K562 (cell line): ENCODE data around the gene MYO1B. TPM values are rescaled to one million over a fixed set of nuclear protein-coding genes. Genes with fewer than 3 reads are reported as not detected.

ENCODE experiments used
- ATAC-seq: fragments of 200-7000 bp; cut with Tn5 transposase; 3 replicates; pipeline ENCODE4 v1.9.1; 2020; ENCODE audit warnings: moderate library complexity
- BruUV-seq: library from RNA; stranded (reverse); fragments of 400-500 nt; replicated peaks from 2 replicates; lab custom pipeline; 2021; lab: Mats Ljungman, UMichigan
- CTCF ChIA-PET: fragments of 300-600 bp; formaldehyde crosslinking; extraction: SDS; loops from one replicate; lab custom pipeline; 2021; ENCODE audit warnings: low intra/inter-chr PET ratio; lab: Yijun Ruan, JAX
- POLR2A ChIA-PET: fragments of 300-600, 350-650 bp; sonication (Branson Sonifier 250); formaldehyde crosslinking; extraction: SDS; loops from one replicate; lab custom pipeline; 2021; ENCODE audit warnings: antibody characterized with exemption, inconsistent platforms; lab: Yijun Ruan, JAX
- DNase-seq, 4 experiments: peaks; one replicate each; pipeline versions ENCODE4 v3.0.0 to v3.0.0-alpha.2; 2011 to 2018; ENCODE audit warnings: low spot score in 3 of 4, mixed read lengths in 3 of 4; ENCODE audit errors: extremely low read depth in 1 of 4
- FAIRE-seq: peaks from 2 replicates; lab custom pipeline; 2011; peaks lifted over from hg19 to GRCh38; lab: Jason Lieb, UNC
- H2AFZ ChIP-seq: 2 replicates; pipeline ENCODE4 v1.6.0; 2011; ENCODE audit warnings: low read depth, low read length, control low read depth, inconsistent platforms
- H3K27ac ChIP-seq: fragments of 200-600 bp; 3 replicates; pipeline ENCODE4 v1.8.0; 2011; ENCODE audit warnings: low read depth, mild to moderate bottlenecking, control low read depth, inconsistent platforms, low read length, moderate library complexity, mixed read lengths; ENCODE audit errors: extremely low read depth
- H3K27me3 ChIP-seq, 2 experiments: fragments of 300-600 bp in 1 of 2; 2 replicates in 1 of 2; 3 replicates in 1 of 2; pipeline versions ENCODE4 v1.6.0 to v1.8.0; 2011; ENCODE audit warnings: inconsistent platforms in 2 of 2, low read length in 2 of 2, mild to moderate bottlenecking in 1 of 2, mixed read lengths in 1 of 2, moderate library complexity in 1 of 2; ENCODE audit not compliant: control insufficient read depth in 2 of 2, insufficient read depth in 2 of 2
- H3K36me3 ChIP-seq: fragments of 300-600 bp; 3 replicates; pipeline ENCODE4 v1.8.0; 2011; ENCODE audit warnings: mild to moderate bottlenecking, low read length, inconsistent platforms; ENCODE audit not compliant: control insufficient read depth, insufficient read depth
- H3K4me1 ChIP-seq, 2 experiments: fragments of 200-600 bp in 1 of 2; replicated peaks in 1 of 2; 2 replicates in 1 of 2; 3 replicates in 1 of 2; pipeline versions ENCODE4 v1.5.1 to v1.8.0; 2011; ENCODE audit warnings: inconsistent platforms in 2 of 2, low read length in 2 of 2, mild to moderate bottlenecking in 1 of 2, mixed read lengths in 1 of 2, moderate library complexity in 1 of 2; ENCODE audit not compliant: control insufficient read depth in 2 of 2, insufficient read depth in 2 of 2
- H3K4me2 ChIP-seq: 2 replicates; pipeline ENCODE4 v1.6.1; 2011; ENCODE audit warnings: low read length, control low read depth, inconsistent platforms, mixed read lengths; ENCODE audit not compliant: insufficient read depth
- H3K4me3 ChIP-seq: fragments of 200-600 bp; sonication (generic), shearing (Covaris generic); 2 replicates; pipeline ENCODE4 v1.5.1; 2016; ENCODE audit warnings: control low read depth, inconsistent platforms
- H3K79me2 ChIP-seq: fragments of 200-600 bp; 3 replicates; pipeline ENCODE4 v1.8.0; 2011; ENCODE audit warnings: low read length, inconsistent platforms; ENCODE audit not compliant: control insufficient read depth, insufficient read depth
- H3K9ac ChIP-seq, 2 experiments: 2 replicates each; pipeline versions ENCODE4 v1.6.0 to v1.6.1; 2011; ENCODE audit warnings: low read depth in 2 of 2, low read length in 2 of 2, control low read depth in 1 of 2, inconsistent platforms in 1 of 2, mild to moderate bottlenecking in 1 of 2, mixed read lengths in 1 of 2; ENCODE audit not compliant: insufficient read depth in 1 of 2
- H3K9me1 ChIP-seq: one replicate; pipeline ENCODE4 v1.6.0; 2011; ENCODE audit warnings: inconsistent platforms, mild to moderate bottlenecking, low read length, moderate library complexity; ENCODE audit not compliant: control insufficient read depth, insufficient read depth
- H3K9me3 ChIP-seq: replicated peaks from 2 replicates; pipeline ENCODE4 v1.5.1; 2011; ENCODE audit warnings: low read depth, low read length, inconsistent platforms; ENCODE audit not compliant: control insufficient read depth, insufficient read depth
- H4K20me1 ChIP-seq: replicated peaks from 2 replicates; pipeline ENCODE4 v1.6.1; 2011; ENCODE audit warnings: low read length, inconsistent platforms, mixed read lengths; ENCODE audit not compliant: control insufficient read depth, insufficient read depth
- FOS ChIP-seq: IDR thresholded peaks from 3 replicates; pipeline ENCODE4 v1.6.1; 2011; ENCODE audit not compliant: insufficient read length; ENCODE audit errors: extremely low read depth
- HIVEP1 ChIP-seq: fragments of 250-450 bp; sonication (Bioruptor Pico); IDR thresholded peaks from 2 replicates; pipeline ENCODE4 v1.4.0; 2020; ENCODE audit warnings: mild to moderate bottlenecking
- NCOA6 ChIP-seq: fragments of 450-650 bp; IDR thresholded peaks from 2 replicates; pipeline ENCODE4 v1.6.1; 2017; ENCODE audit warnings: mild to moderate bottlenecking
- NR4A1 ChIP-seq, 2 experiments: fragments of 250-450 bp in 1 of 2; fragments of 450-650 bp in 1 of 2; sonication (Bioruptor Pico) in 1 of 2; IDR thresholded peaks; 2 replicates each; pipeline versions ENCODE4 v1.4.0 to v1.6.1; 2016 to 2020; ENCODE audit warnings: mild to moderate bottlenecking in 2 of 2, missing compliant biosample characterization in 1 of 2, missing genetic modification characterization in 1 of 2, moderate library complexity in 1 of 2
- SRSF9 ChIP-seq: fragments of 200-400 bp; formaldehyde crosslinking; IDR thresholded peaks from 2 replicates; pipeline ENCODE4 v1.6.1; 2017; ENCODE audit warnings: low read depth, low read length, borderline replicate concordance
- TAF15 ChIP-seq: fragments of 200-400 bp; formaldehyde crosslinking; IDR thresholded peaks from 2 replicates; pipeline ENCODE4 v1.6.1; 2017; ENCODE audit warnings: mild to moderate bottlenecking, low read depth, low read length, moderate library complexity
- TEAD4 ChIP-seq, 2 experiments: sonication (generic) in 1 of 2; formaldehyde crosslinking in 1 of 2; IDR thresholded peaks; 2 replicates each; pipeline versions ENCODE4 v1.6.1 to v1.8.0; 2012 to 2022; ENCODE audit warnings: borderline replicate concordance in 1 of 2, inconsistent platforms in 1 of 2, low read length in 1 of 2, mild to moderate bottlenecking in 1 of 2, missing genetic modification reagents in 1 of 2
- ZNF507 ChIP-seq: conservative IDR thresholded peaks from 2 replicates; pipeline ENCODE4 v1.6.1; 2017; ENCODE audit warnings: missing genetic modification characterization, missing compliant biosample characterization
- WGBS: fragments of 100-300 bp; shearing (Covaris generic); methylation state at CpG from one replicate; pipeline ENCODE4 v1.1.6; 2016; ENCODE audit warnings: low coverage, mixed read lengths; ENCODE audit not compliant: insufficient coverage; ENCODE audit errors: missing lambda C conversion rate; 5-methylcytosine and 5-hydroxymethylcytosine counted together
- in situ Hi-C: fragments of 300-500 bp; cut with MboI; formaldehyde crosslinking; loops from 4 replicates; pipeline ENCODE4 v1.15.0; 2018; ENCODE audit warnings: inconsistent platforms, mixed read lengths
- intact Hi-C: fragments of 100-400 bp; cut with micrococcal nuclease; formaldehyde crosslinking; loops from 2 replicates; pipeline ENCODE4 v1.14.2; 2022
- polyA plus RNA-seq, 8 experiments: library from polyadenylated mRNA; depleted of rRNA in 4 of 8; stranded (reverse) in 5 of 8; unstranded in 3 of 8; fragments of >200 nt; fragmentation: Nextera tagmentation in 2 of 8; fragmentation: Illumina TruSeq in 1 of 8; extraction: Ambion mirVana in 2 of 8; extraction: Trizol in 1 of 8; gene quantifications; 2 replicates each; pipeline versions ENCODE4 v1.2.1 to v1.2.3, GENCODE V29; 2011 to 2014; ENCODE audit warnings: inconsistent platforms in 1 of 8, missing spikeins in 1 of 8
- total RNA-seq, 7 experiments: library from RNA; depleted of rRNA in 6 of 7; stranded (reverse); fragments of >200 nt in 6 of 7; fragmentation: Illumina TruSeq in 2 of 7; extraction: Trizol in 2 of 7; gene quantifications; 2 replicates each; pipeline versions ENCODE4 v1.2.1 to v1.2.3, GENCODE V29; 2011 to 2021; ENCODE audit warnings: low replicate concordance in 1 of 7
- TF ChIP-seq, protein P1 (sequence below): fragments of 250-450 bp; sonication (Bioruptor Pico); IDR thresholded peaks from 2 replicates; pipeline ENCODE4 v1.8.0; 2022; ENCODE audit warnings: moderate library complexity, mild to moderate bottlenecking, inconsistent platforms
- TF ChIP-seq, protein P2 (sequence below), 2 experiments: fragments of 450-650 bp in 1 of 2; sonication (generic) in 1 of 2; formaldehyde crosslinking in 1 of 2; IDR thresholded peaks in 1 of 2; conservative IDR thresholded peaks in 1 of 2; 2 replicates each; pipeline versions ENCODE4 v1.6.1 to v1.8.1; 2016 to 2023; ENCODE audit warnings: mild to moderate bottlenecking in 2 of 2, moderate library complexity in 2 of 2, inconsistent platforms in 1 of 2, missing genetic modification reagents in 1 of 2
- TF ChIP-seq, protein P3 (sequence below): IDR thresholded peaks from 2 replicates; pipeline ENCODE4 v1.6.1; 2012; ENCODE audit warnings: low read depth, low read length, improper control_type of control experiment, borderline replicate concordance

Gene MYO1B
- total and polyA plus RNA-seq, 9 of the 15 experiments (the other 6 are each of a cell fraction or from before 2014, with no cell fraction given), result 0.04 to 0.33 (median 0.20) TPM; not detected in 5

DNA sequence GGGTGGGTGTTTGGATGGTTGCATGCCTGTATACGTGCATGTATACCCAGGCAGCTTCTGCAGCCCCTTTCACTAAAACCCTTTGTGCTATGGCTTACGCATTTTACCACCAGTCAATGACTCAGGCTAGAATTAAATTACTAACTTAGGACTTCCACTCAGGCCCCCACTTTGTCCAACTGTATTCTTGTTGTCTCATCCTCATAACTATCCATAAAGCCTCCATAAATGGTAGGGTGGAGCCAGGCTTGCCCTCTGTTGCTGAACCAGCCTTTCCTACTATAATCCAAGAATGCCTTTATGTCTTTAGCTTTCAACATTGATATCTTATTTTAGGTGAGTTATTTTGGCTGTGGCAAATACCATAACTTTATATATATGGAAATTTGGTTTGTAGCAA is 119.9 kb downstream of the MYO1B start:
- no peak for ATAC-seq
- Histone ChIP-seq H3K27ac (no peak overlapping the region), H3K9ac (no peak overlapping the region), H3K4me2 (no peak overlapping the region), H3K4me3 (no peak overlapping the region), H3K4me1 (no peaks in the 10 kb centered on the region), H2AFZ (no peak overlapping the region), H3K9me3 (no peaks in the 10 kb centered on the region), H3K79me2 (no peaks in the 10 kb centered on the region), H4K20me1 (no peaks in the 10 kb centered on the region), H3K36me3 (no peaks in the 10 kb centered on the region), H3K27me3 (no peaks in the 10 kb centered on the region), H3K9me1 (no peaks in the 10 kb centered on the region)
- TF ChIP-seq TAF15, result no peak
- no peak for TF ChIP-seq FOS
- ChIA-PET CTCF (no interaction called here), POLR2A (no interaction called here)
- DNase-seq, result no peak
- no peak for FAIRE-seq
- in situ Hi-C loops, result no loop called here
- 0% methylated on average over 2 of the region's 2 CpGs for WGBS
- intact Hi-C loops, result no loop called here
- no TSS peak for BruUV-seq

DNA sequence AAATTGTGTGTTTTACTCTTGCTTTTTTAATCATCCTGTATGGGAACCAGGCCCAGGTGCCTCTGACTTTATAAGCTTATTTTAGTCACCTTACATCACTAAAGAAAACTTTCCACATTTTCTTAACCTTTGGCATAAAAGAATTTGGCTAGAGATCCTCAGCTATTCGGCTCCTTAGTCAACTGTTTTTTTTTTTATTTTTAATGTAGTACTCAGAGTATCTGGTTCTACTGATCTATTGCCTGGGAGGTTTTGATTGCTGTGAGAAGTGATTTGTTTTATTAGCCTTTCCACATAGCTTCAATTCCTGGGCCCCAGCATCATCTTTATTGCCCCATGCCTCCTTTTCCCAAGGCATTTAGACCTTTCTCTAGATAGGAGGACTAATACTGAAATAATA is 121.0 kb downstream of the MYO1B start:
- no peak for ATAC-seq
- POLR2A ChIA-PET, result no interaction called here

More for the DNA sequence above, 121.0 kb downstream of the MYO1B start:
- Histone ChIP-seq H3K4me3 (no peak overlapping the region), H3K36me3 (no peaks in the 10 kb centered on the region), H3K27ac (no peak overlapping the region), H3K4me1 (no peaks in the 10 kb centered on the region), H3K9me3 (no peaks in the 10 kb centered on the region), H3K27me3 (no peaks in the 10 kb centered on the region), H3K9me1 (no peaks in the 10 kb centered on the region), H3K9ac (no peak overlapping the region), H2AFZ (no peak overlapping the region), H3K79me2 (no peaks in the 10 kb centered on the region), H3K4me2 (no peak overlapping the region), H4K20me1 (no peaks in the 10 kb centered on the region)
- no peak for TF ChIP-seq HIVEP1 (CRISPR knock-in tag)
- no peak for TF ChIP-seq SRSF9
- TF ChIP-seq NR4A1 (CRISPR knock-in tag; IDR thresholded peaks at IDR 0.05), result no peak
- TF ChIP-seq NR4A1 (tag; IDR thresholded peaks at IDR 0.05), result no peak
- TF ChIP-seq TEAD4 (IDR thresholded peaks at IDR 0.05; ENCODE audit: low read length), result no peak
- TF ChIP-seq TEAD4 (CRISPR knock-in tag; IDR thresholded peaks at IDR 0.05; ENCODE audit: borderline replicate concordance), result no peak
- TF ChIP-seq, protein P1, sequence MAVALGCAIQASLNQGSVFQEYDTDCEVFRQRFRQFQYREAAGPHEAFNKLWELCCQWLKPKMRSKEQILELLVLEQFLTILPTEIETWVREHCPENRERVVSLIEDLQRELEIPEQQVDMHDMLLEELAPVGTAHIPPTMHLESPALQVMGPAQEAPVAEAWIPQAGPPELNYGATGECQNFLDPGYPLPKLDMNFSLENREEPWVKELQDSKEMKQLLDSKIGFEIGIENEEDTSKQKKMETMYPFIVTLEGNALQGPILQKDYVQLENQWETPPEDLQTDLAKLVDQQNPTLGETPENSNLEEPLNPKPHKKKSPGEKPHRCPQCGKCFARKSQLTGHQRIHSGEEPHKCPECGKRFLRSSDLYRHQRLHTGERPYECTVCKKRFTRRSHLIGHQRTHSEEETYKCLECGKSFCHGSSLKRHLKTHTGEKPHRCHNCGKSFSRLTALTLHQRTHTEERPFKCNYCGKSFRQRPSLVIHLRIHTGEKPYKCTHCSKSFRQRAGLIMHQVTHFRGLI (CRISPR knock-in tag), result no peak
- TF ChIP-seq, protein P2, sequence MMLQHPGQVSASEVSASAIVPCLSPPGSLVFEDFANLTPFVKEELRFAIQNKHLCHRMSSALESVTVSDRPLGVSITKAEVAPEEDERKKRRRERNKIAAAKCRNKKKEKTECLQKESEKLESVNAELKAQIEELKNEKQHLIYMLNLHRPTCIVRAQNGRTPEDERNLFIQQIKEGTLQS (IDR thresholded peaks at IDR 0.05), result no peak
- TF ChIP-seq, protein P2 (CRISPR knock-in tag; conservative IDR thresholded peaks at IDR 0.05), result no peak
- no peak for TF ChIP-seq NCOA6
- TF ChIP-seq, protein P3, sequence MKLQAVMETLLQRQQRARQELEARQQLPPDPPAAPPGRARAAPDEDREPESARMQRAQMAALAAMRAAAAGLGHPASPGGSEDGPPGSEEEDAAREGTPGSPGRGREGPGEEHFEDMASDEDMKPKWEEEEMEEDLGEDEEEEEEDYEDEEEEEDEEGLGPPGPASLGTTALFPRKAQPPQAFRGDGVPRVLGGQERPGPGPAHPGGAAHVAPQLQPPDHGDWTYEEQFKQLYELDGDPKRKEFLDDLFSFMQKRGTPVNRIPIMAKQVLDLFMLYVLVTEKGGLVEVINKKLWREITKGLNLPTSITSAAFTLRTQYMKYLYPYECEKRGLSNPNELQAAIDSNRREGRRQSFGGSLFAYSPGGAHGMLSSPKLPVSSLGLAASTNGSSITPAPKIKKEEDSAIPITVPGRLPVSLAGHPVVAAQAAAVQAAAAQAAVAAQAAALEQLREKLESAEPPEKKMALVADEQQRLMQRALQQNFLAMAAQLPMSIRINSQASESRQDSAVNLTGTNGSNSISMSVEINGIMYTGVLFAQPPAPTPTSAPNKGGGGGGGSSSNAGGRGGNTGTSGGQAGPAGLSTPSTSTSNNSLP, result no peak
- no peak for TF ChIP-seq ZNF507 (tag)
- WGBS, result 0% methylated on average over 1 of the region's 1 CpG
- FAIRE-seq, result no peak
- in situ Hi-C loops (no loop called here), intact Hi-C loops (no loop called here)
- DNase-seq, result no peak
- no TSS peak for BruUV-seq
- CTCF ChIA-PET, result no interaction called here
